ENCODE measurements around the gene C1orf115. TPM values are rescaled to one million over a fixed set of nuclear protein-coding genes. Genes with fewer than 3 reads are reported as not detected.

Gene C1orf115
- polyA plus RNA-seq, 1 of the 3 experiments (the other 2 are of a cell fraction) = 4.2 TPM

DNA sequence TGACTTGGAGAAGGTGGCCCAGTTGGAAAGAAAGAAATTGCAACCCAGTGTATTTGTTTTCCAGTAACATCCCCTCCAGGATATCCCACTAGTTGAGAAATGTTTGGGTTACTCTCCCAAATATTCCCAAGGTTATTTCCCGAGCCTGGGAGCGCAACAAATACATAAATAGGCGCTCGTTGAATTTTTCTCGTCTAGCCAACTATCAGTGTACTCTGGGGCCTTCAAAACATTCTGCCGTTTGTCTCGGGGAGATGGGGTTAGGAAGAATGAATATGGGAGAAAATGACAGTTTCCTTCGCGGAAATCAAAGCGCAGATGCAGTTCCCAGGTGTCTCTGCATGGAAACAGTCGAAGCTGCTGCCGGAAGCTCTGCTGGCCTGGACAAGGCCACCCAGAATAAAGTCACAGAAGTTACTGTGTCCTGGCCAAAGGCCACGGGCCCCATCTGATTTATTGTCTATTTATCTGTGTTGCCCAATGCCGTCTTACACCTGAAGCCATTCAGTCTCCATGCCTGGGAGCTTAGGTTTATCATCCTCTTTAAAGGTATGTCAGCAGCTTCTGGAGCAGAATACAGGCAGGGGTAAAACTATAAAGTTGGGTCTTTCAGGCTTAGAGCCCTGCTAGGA, 1.0 kb downstream of the C1orf115 start (continued):
- TF ChIP-seq, protein P1, sequence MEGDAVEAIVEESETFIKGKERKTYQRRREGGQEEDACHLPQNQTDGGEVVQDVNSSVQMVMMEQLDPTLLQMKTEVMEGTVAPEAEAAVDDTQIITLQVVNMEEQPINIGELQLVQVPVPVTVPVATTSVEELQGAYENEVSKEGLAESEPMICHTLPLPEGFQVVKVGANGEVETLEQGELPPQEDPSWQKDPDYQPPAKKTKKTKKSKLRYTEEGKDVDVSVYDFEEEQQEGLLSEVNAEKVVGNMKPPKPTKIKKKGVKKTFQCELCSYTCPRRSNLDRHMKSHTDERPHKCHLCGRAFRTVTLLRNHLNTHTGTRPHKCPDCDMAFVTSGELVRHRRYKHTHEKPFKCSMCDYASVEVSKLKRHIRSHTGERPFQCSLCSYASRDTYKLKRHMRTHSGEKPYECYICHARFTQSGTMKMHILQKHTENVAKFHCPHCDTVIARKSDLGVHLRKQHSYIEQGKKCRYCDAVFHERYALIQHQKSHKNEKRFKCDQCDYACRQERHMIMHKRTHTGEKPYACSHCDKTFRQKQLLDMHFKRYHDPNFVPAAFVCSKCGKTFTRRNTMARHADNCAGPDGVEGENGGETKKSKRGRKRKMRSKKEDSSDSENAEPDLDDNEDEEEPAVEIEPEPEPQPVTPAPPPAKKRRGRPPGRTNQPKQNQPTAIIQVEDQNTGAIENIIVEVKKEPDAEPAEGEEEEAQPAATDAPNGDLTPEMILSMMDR (IDR thresholded peaks at IDR 0.05) = no peak
- TF ChIP-seq USF2 (IDR thresholded peaks at IDR 0.05; ENCODE audit: borderline replicate concordance, low read depth, low read length) = no peak
- no peak for TF ChIP-seq EP300 (IDR thresholded peaks at IDR 0.05; ENCODE audit: borderline replicate concordance in 1 of 2, low read depth in 1 of 2, low read length in 1 of 2)

DNA sequence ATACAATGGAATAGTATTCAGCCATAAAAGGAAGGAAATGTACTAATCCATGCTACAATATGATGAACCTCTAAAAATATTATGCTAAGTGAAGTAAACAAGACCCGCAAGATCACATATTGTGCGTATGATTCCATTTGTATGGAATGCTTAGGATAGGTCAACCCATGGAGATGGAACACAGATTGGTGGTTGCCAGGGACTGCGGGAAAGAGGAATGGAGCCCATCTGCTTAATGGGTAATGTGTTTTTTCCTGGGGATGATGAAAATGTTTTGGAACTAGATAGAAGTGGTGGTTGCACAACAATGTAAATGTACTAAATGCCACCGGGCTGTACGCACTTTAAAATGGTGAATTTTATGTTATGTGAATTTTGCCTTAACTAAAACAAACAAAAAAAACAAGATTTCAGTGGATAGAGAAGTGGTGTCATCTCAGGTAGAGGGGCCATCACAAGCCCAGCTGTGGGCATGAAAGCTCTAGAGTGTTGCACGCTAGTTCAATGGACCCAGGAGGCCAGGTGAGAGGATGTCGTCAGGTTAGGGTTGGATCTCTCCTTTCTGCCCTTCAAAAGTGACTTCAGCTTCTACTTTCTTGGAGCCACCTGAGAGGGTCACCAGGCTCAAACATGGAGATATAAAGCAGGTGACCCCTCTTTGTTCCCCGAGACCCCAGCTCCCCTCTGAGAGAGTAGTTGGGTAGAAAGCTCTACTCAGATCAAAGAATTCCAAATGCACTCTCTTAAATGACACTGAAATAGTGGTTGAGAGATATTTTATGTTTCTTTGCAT, 2.5 kb downstream of the C1orf115 start:
- Histone ChIP-seq H3F3A (replicated peaks; ENCODE audit: insufficient read depth) (no peaks in the 10 kb centered on the region), H3K9ac (no peak overlapping the region), H3K4me2 (no peak overlapping the region), H2AFZ (ENCODE audit: low read depth) (no peak overlapping the region), H3K9me2 (no peaks in the 10 kb centered on the region), H4K20me1 (ENCODE audit: insufficient read depth) (no peaks in the 10 kb centered on the region), H3K4me1 (ENCODE audit: control insufficient read depth in 1 of 2, insufficient read depth in 2 of 2, low read depth in 1 of 2, low read length in 1 of 2) (peaks cover 0 to 8% of the 10 kb centered on the region in 2 experiments; a peak in 1 of 4 replicates), H3K36me3 (replicated peaks in 1 of 2; ENCODE audit: control insufficient read depth in 1 of 2, insufficient read depth in 2 of 2, low read length in 1 of 2) (no peaks in the 10 kb centered on the region), H3K4me3 (ENCODE audit: low read depth in 2 of 2, low read length in 1 of 2) (no peak overlapping the region), H3K9me3 (no peaks in the 10 kb centered on the region), H3K27ac (ENCODE audit: low read depth in 2 of 2, low read length in 1 of 2) (no peak overlapping the region), H3K79me2 (ENCODE audit: insufficient read depth) (no peaks in the 10 kb centered on the region), H3K27me3 (ENCODE audit: insufficient read depth) (no peaks in the 10 kb centered on the region)
- CTCF ChIA-PET = interaction anchor here (1.1 to 2.8 kb wide), 6 partner anchors 10 to 84 kb away, joined by 4 to 16 read pairs (median 8); partner anchors contain the start of gene MTARC2
- TF ChIP-seq TCF12 (IDR thresholded peaks at IDR 0.05) (no peak), GATA2 (CRISPR knock-in tag; IDR thresholded peaks at IDR 0.05) (no peak), YY1 (IDR thresholded peaks at IDR 0.05; ENCODE audit: low read depth) (no peak), JUND (IDR thresholded peaks at IDR 0.05) (no peak), RFX5 (IDR thresholded peaks at IDR 0.05; ENCODE audit: low read length) (no peak), TEAD4 (IDR thresholded peaks at IDR 0.05; ENCODE audit: borderline replicate concordance, insufficient read depth) (no peak), EZH2phosphoT487 (IDR thresholded peaks at IDR 0.05; ENCODE audit: borderline replicate concordance, low read depth) (no peak), NRF1 (IDR thresholded peaks at IDR 0.05; ENCODE audit: low read depth, low read length) (no peak), USF1 (IDR thresholded peaks at IDR 0.05; ENCODE audit: borderline replicate concordance, low read depth) (no peak)
- TF ChIP-seq, protein P2, sequence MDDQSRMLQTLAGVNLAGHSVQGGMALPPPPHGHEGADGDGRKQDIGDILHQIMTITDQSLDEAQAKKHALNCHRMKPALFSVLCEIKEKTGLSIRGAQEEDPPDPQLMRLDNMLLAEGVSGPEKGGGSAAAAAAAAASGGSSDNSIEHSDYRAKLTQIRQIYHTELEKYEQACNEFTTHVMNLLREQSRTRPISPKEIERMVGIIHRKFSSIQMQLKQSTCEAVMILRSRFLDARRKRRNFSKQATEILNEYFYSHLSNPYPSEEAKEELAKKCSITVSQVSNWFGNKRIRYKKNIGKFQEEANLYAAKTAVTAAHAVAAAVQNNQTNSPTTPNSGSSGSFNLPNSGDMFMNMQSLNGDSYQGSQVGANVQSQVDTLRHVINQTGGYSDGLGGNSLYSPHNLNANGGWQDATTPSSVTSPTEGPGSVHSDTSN (IDR thresholded peaks at IDR 0.05) = no peak
- TF ChIP-seq, protein P3, sequence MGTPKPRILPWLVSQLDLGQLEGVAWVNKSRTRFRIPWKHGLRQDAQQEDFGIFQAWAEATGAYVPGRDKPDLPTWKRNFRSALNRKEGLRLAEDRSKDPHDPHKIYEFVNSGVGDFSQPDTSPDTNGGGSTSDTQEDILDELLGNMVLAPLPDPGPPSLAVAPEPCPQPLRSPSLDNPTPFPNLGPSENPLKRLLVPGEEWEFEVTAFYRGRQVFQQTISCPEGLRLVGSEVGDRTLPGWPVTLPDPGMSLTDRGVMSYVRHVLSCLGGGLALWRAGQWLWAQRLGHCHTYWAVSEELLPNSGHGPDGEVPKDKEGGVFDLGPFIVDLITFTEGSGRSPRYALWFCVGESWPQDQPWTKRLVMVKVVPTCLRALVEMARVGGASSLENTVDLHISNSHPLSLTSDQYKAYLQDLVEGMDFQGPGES (IDR thresholded peaks at IDR 0.05; ENCODE audit: low read depth, low read length) = no peak
- 94% methylated on average over 8 of the region's 8 CpGs for WGBS (ENCODE audit: low lambda C conversion rate)
- POLR2A ChIA-PET = no interaction called here
- DNase-seq = no peak
